Activated naive CD4-positive, alpha-beta T cell treated with anti-CD3 and anti-CD28 coated beads, Interleukin-2, amount 50 U/mL, for 72 hours (primary cell): ENCODE results near the gene DBT. TPM values are rescaled to one million over a fixed set of nuclear protein-coding genes. Genes with fewer than 3 reads are reported as not detected.
"Not testable (repeated sequence)": the region's sequence is repeated elsewhere in the genome, so short reads cannot be mapped to it uniquely, and the experiment has no call there.

Source experiments
- ATAC-seq, 2 donors: fragments of 150-1000 bp; cut with Tn5 transposase; 2 replicates each; pipeline ENCODE4 v1.10.0; 2021; ENCODE audit warnings: mild to moderate bottlenecking in 2 of 2, moderate library complexity in 2 of 2
- DNase-seq, 2 donors: peaks; one replicate each; pipeline ENCODE4 v3.0.0; 2021 to 2022; ENCODE audit warnings: low spot score in 2 of 2
- H3K27ac Mint-ChIP-seq, 2 donors: one replicate each; pipeline ENCODE4 v1.8.0; 2022; ENCODE audit warnings: mild to moderate bottlenecking in 2 of 2, mixed read lengths in 2 of 2
- H3K36me3 Mint-ChIP-seq, 2 donors: one replicate each; pipeline ENCODE4 v1.8.0; 2022; ENCODE audit warnings: mixed read lengths in 2 of 2
- H3K9me3 Mint-ChIP-seq, 2 donors: one replicate each; pipeline ENCODE4 v1.8.0; 2022; ENCODE audit warnings: mixed read lengths in 2 of 2
- total RNA-seq, 2 donors: library from RNA; stranded (reverse); gene quantifications; one replicate each; pipeline ENCODE4 v1.2.3, GENCODE V29; 2022

The DBT gene
- total RNA-seq, 2 donors from 2014 or later = 14.6 to 17.7 TPM

DNA sequence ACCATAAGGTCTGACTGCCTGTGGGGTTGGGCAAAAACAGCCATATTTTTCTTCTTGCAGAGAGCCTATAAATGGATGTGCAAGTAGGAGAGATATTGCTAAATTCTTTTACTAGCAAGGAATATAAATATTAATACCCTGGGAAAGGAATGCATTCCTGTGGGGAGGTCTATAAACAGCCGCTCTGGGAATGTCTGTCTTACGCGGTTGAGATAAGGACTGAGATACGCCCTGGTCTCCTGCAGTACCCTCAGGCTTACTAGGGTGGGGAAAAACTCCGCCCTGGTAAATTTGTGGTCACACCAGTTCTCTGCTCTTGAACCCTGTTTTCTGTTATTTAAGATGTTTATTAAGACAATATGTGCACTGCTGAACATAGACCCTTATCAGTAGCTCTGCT lies 14.4 kb upstream of the DBT start:
- H3K36me3 Mint-ChIP-seq = peaks cover 21 to 31% of the 10 kb centered on the region in 2 donors
- DNase-seq, H3K27ac Mint-ChIP-seq, H3K9me3 Mint-ChIP-seq, ATAC-seq: not testable (repeated sequence)

- H3K36me3 Mint-ChIP-seq = peaks cover 21 to 24% of the 10 kb centered on the region in 2 donors
- no peak overlapping the region for H3K27ac Mint-ChIP-seq
- peaks cover 0 to 4% of the 10 kb centered on the region in 2 donors for H3K9me3 Mint-ChIP-seq
- ATAC-seq (no peak), DNase-seq (no peak)
These were observed 12.1 kb upstream of the DBT start for GRCh38 chr1:100261686-100262085.

DNA sequence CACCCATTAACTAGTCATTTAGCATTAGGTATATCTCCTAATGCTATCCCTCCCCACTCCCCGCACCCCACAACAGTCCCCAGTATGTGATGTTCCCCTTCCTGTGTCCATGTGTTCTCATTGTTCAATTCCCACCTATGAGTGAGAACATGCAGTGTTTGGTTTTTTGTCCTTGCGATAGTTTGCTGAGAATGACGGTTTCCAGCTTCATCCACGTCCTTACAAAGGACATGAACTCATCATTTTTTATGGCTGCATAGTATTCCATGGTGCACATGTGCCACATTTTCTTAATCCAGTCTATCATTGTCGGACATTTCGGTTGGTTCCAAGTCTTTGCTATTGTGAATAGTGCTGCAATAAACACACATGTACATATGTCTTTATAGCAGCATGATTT lies 8.8 kb upstream of the DBT start:
- DNase-seq, H3K36me3 Mint-ChIP-seq, H3K9me3 Mint-ChIP-seq, ATAC-seq, H3K27ac Mint-ChIP-seq: not testable (repeated sequence)

DNA sequence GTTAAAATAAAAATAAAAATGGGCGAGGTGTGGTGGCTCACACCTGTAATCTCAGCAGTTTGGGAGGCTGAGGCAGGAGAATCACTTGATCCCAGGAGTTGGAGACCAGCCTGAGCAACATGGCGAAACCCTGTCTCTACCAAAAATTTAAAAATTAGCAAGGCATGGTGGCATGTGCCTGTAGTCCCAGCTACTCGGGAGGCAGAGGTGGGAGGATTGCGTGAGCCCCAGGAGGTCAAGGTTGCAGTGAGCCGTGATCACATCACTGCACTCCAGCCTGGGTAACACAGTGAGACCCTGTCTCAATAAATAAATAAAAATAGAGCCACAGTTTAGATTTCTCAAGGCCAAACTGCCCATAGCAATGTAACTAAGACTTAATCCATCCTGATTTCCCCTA lies 6.6 kb upstream of the DBT start:
- H3K27ac Mint-ChIP-seq, H3K36me3 Mint-ChIP-seq, ATAC-seq, H3K9me3 Mint-ChIP-seq, DNase-seq: not testable (repeated sequence)

GRCh38 chr1:100253552-100253951 lies 3.9 kb upstream of the DBT start:
- Mint-ChIP-seq H3K36me3 (peaks cover 0 to 2% of the 10 kb centered on the region in 2 donors), H3K27ac (no peak overlapping the region), H3K9me3 (no peaks in the 10 kb centered on the region)
- ATAC-seq (no peak), DNase-seq (no peak)

DNA sequence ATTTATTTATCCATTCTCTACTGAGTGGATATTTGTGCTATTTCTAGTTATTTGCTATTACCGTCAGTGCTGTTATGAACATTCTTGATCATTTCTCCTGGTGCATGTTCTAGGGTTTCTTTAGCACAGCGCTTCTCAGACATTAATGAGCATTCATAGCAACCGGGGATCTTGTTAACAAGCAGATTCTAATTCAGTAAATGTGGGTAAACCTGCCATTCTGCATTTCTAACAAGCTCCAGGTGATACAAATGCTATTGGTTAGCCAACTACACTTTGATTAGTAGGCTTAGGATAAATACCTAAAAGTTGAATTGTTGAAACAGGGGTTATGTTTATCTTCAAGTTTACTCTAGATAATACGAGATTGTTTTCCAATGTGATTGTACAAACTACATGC lies 3.3 kb upstream of the DBT start:
- ATAC-seq (no peak), DNase-seq (no peak)
- Mint-ChIP-seq H3K27ac (no peak overlapping the region), H3K9me3 (no peaks in the 10 kb centered on the region), H3K36me3 (no peaks in the 10 kb centered on the region)

DNA sequence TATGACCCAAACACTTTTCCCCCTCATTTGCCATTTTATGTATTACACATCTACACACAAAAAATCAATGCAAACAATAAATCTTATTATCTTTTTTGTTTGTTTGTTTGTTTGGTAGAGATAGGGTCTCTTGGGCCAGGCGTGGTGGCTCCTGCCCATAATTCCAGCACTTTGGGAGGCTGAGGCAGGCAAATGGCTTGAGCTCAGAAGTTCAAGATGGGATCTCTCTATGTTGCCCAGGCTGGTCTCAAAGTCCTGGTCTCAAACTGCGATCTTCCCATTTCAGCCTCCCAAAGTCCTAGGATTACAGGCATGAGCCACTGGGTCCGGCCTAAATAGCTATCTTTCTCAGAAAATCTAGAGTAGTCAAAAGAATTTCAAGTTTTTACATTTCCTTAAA lies 1.2 kb upstream of the DBT start:
- Mint-ChIP-seq H3K27ac (no peak overlapping the region), H3K9me3 (no peaks in the 10 kb centered on the region), H3K36me3 (no peaks in the 10 kb centered on the region)
- DNase-seq (no peak), ATAC-seq (no peak)

DNA sequence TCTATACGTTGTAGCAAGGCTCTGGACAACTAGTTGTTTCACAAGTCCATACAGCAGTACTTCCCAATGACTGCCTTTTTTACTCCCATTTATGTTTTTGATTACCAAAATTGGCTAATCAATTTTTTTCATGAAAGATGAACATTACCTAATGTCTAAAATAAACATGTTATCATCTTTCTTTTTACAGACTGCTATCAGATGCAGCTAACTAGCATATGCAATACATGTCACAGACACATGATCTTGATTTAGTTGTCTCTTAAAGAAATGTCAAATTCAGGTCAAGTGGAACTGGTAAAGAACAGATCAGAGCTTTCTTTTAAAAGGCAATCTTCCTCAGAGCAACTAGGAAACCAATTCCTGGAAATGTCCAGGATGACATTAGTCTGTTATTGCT lies 630 bp upstream of the DBT start:
- no peak for DNase-seq
- no peaks in the 10 kb centered on the region for H3K36me3 Mint-ChIP-seq
- H3K9me3 Mint-ChIP-seq = no peaks in the 10 kb centered on the region
- H3K27ac Mint-ChIP-seq = no peak overlapping the region
- ATAC-seq = no peak

GRCh38 chr1:100249155-100249536 lies 488 bp downstream of the DBT start:
- Mint-ChIP-seq H3K9me3 (no peaks in the 10 kb centered on the region), H3K27ac (no peak overlapping the region), H3K36me3 (no peaks in the 10 kb centered on the region)
- DNase-seq (no peak), ATAC-seq (no peak)

- Mint-ChIP-seq H3K9me3 (no peaks in the 10 kb centered on the region), H3K27ac (no peak overlapping the region), H3K36me3 (no peaks in the 10 kb centered on the region)
- no peak for DNase-seq
- no peak for ATAC-seq
These were observed 2.9 kb downstream of the DBT start for GRCh38 chr1:100246738-100247137.

DNA sequence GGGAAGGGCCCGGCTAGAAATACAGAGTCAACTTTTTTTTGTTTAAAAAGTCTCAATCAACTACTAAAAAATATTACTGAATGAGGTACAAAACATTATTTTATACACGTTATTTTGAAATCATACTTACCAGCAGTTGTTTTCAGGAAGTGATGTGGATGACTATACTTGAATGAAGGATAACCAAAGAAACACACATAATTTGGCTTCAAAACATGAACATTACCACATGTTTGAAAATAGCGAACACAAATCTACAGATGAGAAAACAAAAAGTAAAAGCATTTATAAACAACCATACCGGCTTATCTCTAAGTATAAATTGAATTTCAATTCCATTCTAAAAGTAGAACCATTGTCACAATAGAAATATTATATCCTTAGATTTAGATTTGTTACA lies 9.0 kb downstream of the DBT start:
- peaks cover 0 to 9% of the 10 kb centered on the region in 2 donors for H3K36me3 Mint-ChIP-seq
- DNase-seq (no peak), ATAC-seq (no peak)
- H3K27ac Mint-ChIP-seq = no peak overlapping the region
- H3K9me3 Mint-ChIP-seq = no peaks in the 10 kb centered on the region

DNA sequence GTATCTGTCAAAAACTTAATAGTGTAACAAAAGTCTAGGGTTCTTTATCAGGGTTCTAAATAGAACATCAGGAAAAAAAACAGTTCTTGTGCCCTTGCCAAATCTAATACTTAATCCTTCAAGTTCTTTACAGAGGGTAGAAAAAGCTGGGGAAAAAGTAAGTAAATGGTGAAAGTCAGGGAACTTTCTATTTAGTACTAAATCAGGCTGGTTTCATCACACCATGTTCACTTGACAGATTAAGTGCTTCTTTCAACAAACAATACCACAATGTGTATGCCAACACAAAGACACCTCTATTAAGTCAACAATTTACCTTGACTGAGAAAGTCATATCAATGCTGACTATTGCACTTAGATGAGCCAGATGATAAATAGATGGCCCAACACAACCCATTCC lies 9.7 kb downstream of the DBT start:
- no peaks in the 10 kb centered on the region for H3K9me3 Mint-ChIP-seq
- H3K36me3 Mint-ChIP-seq = peaks cover 0 to 9% of the 10 kb centered on the region in 2 donors
- ATAC-seq (no peak), DNase-seq (no peak)
- H3K27ac Mint-ChIP-seq = no peak overlapping the region

- H3K36me3 Mint-ChIP-seq = peaks cover 0 to 9% of the 10 kb centered on the region in 2 donors
- H3K9me3 Mint-ChIP-seq = no peaks in the 10 kb centered on the region
- no peak overlapping the region for H3K27ac Mint-ChIP-seq
These were observed 12.5 kb downstream of the DBT start for GRCh38 chr1:100237091-100237490.

GRCh38 chr1:100234432-100234831 lies 15.2 kb downstream of the DBT start:
- ATAC-seq (no peak), DNase-seq (no peak)
- Mint-ChIP-seq H3K9me3 (no peaks in the 10 kb centered on the region), H3K27ac (no peak overlapping the region), H3K36me3 (peaks cover 7 to 16% of the 10 kb centered on the region in 2 donors)

More at GRCh38 chr1:100237091-100237490, 12.5 kb downstream of the DBT start:
- no peak for DNase-seq
- no peak for ATAC-seq

DNA sequence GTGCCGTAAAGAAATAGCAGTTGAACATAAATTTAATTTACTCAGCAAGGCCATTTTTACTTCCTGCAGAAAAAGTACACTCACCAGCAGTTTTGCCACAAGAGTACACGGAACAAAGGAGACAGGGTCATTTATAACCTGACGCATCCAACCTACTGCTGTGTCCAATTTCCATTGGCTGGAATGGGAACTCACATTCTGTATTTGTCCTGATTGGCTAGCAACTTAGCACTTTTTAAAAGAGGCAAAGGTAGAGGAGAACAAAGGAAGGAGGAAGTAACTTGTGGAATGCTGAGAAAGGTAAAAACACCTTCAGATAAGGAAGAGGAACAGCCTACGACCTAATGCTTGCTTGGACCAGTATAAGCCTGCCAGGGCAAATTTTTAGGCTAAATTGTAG lies 16.1 kb downstream of the DBT start:
- not testable (repeated sequence) for H3K27ac Mint-ChIP-seq, ATAC-seq, H3K9me3 Mint-ChIP-seq, DNase-seq
- peaks cover 7 to 16% of the 10 kb centered on the region in 2 donors for H3K36me3 Mint-ChIP-seq

DNA sequence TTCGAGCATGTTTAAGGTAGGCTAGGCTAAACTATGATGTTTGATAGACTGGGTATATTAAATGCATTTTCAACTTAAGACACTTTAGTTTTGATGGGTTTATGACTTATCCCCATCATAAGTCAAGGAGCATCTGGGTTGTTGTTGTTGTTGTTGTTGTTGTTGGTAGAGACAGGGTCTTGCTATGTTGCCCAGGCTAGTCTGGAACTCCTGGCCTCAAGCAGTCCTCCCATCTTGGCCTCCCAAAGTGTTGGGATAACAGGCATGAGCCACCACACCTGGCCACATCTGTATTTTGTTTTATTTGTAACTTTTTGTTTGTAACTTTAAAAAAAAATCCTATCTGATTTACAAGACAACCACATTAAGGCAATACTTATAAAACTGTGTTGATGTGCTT lies 17.5 kb downstream of the DBT start:
- Mint-ChIP-seq H3K36me3 (peaks cover 7 to 13% of the 10 kb centered on the region in 2 donors), H3K27ac (no peak overlapping the region), H3K9me3 (no peaks in the 10 kb centered on the region)
- DNase-seq = no peak
- no peak for ATAC-seq

GRCh38 chr1:100231721-100232120 lies 17.9 kb downstream of the DBT start:
- Mint-ChIP-seq H3K36me3 (peaks cover 7 to 11% of the 10 kb centered on the region in 2 donors), H3K27ac (no peak overlapping the region), H3K9me3 (no peaks in the 10 kb centered on the region)
- DNase-seq (no peak), ATAC-seq (no peak)

- Mint-ChIP-seq H3K9me3 (no peaks in the 10 kb centered on the region), H3K27ac (peak overlapping the region in 1 of 2 donors; percentile 53), H3K36me3 (peaks cover 7 to 11% of the 10 kb centered on the region in 2 donors)
- no peak for DNase-seq
- ATAC-seq = peak; percentile 83 to 99
These were observed 18.9 kb downstream of the DBT start for GRCh38 chr1:100230765-100231164.
